ENCODE results near the gene MARCHF10. TPM values are rescaled to one million over a fixed set of nuclear protein-coding genes. Genes with fewer than 3 reads are reported as not detected.

Gene MARCHF10
- total RNA-seq, 1 experiment from 2014 or later: not detected

DNA sequence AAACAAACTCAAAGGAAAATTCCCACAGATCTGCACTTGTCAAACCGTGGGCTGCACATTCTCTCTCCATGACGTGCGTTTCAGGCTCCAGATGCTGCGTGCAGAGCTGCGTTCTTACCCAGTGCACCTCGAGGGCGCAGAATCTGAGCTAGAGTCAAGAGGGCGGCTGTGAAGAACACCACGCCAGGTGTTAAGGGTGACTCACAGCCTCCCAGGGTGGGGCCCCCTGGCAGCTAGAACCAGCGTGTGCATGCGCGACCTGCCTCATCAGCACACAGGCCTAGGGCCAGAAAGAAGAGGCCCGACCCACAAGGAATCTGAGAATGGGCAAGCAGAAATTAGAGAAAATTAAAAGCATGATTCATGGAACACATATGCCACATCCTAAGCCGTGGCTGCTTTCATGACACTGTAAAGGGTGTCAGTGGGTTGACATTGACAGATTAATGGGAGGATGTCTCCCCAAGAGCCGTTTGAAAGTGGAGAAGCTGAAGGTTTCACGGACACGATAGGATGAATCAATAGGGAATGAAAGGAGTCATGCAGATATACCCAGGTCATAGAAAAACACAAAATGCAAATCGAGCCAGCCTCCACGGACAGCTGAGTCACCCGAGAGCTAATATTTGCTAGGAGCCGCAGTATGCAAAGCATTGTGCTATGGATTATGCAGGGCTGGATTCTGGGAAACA, 29.0 kb downstream of the MARCHF10 start:
- peak; percentile 88 for DNase-seq (ENCODE audit: low read depth, low spot score)
- Histone ChIP-seq H3K79me2 (ENCODE audit: insufficient read depth, low read length) (no peaks in the 10 kb centered on the region), H3K27ac (ENCODE audit: low read depth, low read length) (no peak overlapping the region), H3K9me2 (ENCODE audit: insufficient read depth) (no peaks in the 10 kb centered on the region), H3K9me3 (ENCODE audit: control insufficient read depth in 1 of 2, insufficient read depth in 1 of 2, low read depth in 1 of 2, low read length in 2 of 2) (no peaks in the 10 kb centered on the region), H3K9ac (ENCODE audit: low read length) (peak overlapping the region; percentile 15), H3K4me1 (ENCODE audit: control insufficient read depth in 1 of 2, insufficient read depth in 2 of 2, low read length in 2 of 2) (peaks cover 11 to 16% of the 10 kb centered on the region in 2 experiments), H3K4me3 (replicated peaks in 1 of 2; ENCODE audit: low read depth in 1 of 2, low read length in 2 of 2) (peak overlapping the region in 1 of 2 experiments; percentile 11; a peak in 2 of 4 replicates), H3K4me2 (ENCODE audit: low read length) (peak overlapping the region; percentile 64), H4K20me1 (ENCODE audit: insufficient read depth) (no peaks in the 10 kb centered on the region), H2AFZ (ENCODE audit: low read depth, low read length, poor library complexity, severe bottlenecking) (peak overlapping the region; percentile 85), H3K27me3 (ENCODE audit: insufficient read depth, low read length) (no peaks in the 10 kb centered on the region), H3K36me3 (ENCODE audit: control insufficient read depth in 1 of 2, insufficient read depth in 2 of 2, low read length in 2 of 2) (no peaks in the 10 kb centered on the region)
- POLR2A ChIA-PET: interaction anchor here (1.0 kb wide), 1 partner anchor 177 kb away, joined by 3 read pairs; no protein-coding TSS in a partner anchor
- peak; percentile 96 for ATAC-seq
- CTCF ChIA-PET: interaction anchor here (0.7 to 1.0 kb wide), 3 partner anchors 59 to 216 kb away, joined by 3 read pairs; no protein-coding TSS in a partner anchor
- intact Hi-C loops (cut with micrococcal nuclease): loop anchor here (2.0 kb wide), 1 partner anchor 186 kb away; no protein-coding TSS in a partner anchor
- RAD21 ChIA-PET (ENCODE audit: low non-redundant PET in 1 of 2, low total read pairs in 2 of 2, uncharacterized antibody in 2 of 2, unreplicated experiment in 2 of 2): no interaction called here
- BruUV-seq (replicated peaks): no TSS peak
- TF ChIP-seq CTCF (IDR thresholded peaks at IDR 0.05 in 2 of 3, conservative IDR thresholded peaks at IDR 0.05 in 1 of 3; ENCODE audit: borderline replicate concordance in 1 of 3, insufficient read depth in 1 of 3, low read depth in 2 of 3, low read length in 2 of 3) (no peak), SIN3A (IDR thresholded peaks at IDR 0.05; ENCODE audit: low read depth) (no peak), JUND (IDR thresholded peaks at IDR 0.05) (peak; percentile 88), MAX (IDR thresholded peaks at IDR 0.05) (peak; percentile 98), YY1 (IDR thresholded peaks at IDR 0.05; ENCODE audit: extremely low read depth, insufficient replicate concordance, low read depth, low read length) (peak; percentile 61), RAD21 (IDR thresholded peaks at IDR 0.05; ENCODE audit: low read depth) (no peak), FOSL1 (IDR thresholded peaks at IDR 0.05; ENCODE audit: low read depth) (peak; percentile 81), ZFX (IDR thresholded peaks at IDR 0.05) (peak; percentile 51), ZNF274 (IDR thresholded peaks at IDR 0.05; ENCODE audit: low read depth, low read length) (no peak), POLR2AphosphoS5 (IDR thresholded peaks at IDR 0.05; ENCODE audit: low read depth, low read length) (peak; percentile 67), TCF7L2 (IDR thresholded peaks at IDR 0.05; ENCODE audit: borderline replicate concordance, extremely low read depth, insufficient read depth, insufficient read length) (peak; percentile 26), EGR1 (IDR thresholded peaks at IDR 0.05; ENCODE audit: low read depth) (no peak), CBX3 (IDR thresholded peaks at IDR 0.05; ENCODE audit: low read depth) (peak; percentile 89), POLR2A (IDR thresholded peaks at IDR 0.05; ENCODE audit: borderline replicate concordance, extremely low read depth, insufficient read depth, insufficient read length) (peak; percentile 37), CEBPB (IDR thresholded peaks at IDR 0.05; ENCODE audit: low read depth) (no peak), EZH2phosphoT487 (IDR thresholded peaks at IDR 0.05; ENCODE audit: borderline replicate concordance) (no peak), SRF (IDR thresholded peaks at IDR 0.05; ENCODE audit: low read depth) (no peak), ELF1 (IDR thresholded peaks at IDR 0.05; ENCODE audit: borderline replicate concordance, low read depth) (no peak), ATF3 (IDR thresholded peaks at IDR 0.05) (no peak)
- TF ChIP-seq, protein P1, sequence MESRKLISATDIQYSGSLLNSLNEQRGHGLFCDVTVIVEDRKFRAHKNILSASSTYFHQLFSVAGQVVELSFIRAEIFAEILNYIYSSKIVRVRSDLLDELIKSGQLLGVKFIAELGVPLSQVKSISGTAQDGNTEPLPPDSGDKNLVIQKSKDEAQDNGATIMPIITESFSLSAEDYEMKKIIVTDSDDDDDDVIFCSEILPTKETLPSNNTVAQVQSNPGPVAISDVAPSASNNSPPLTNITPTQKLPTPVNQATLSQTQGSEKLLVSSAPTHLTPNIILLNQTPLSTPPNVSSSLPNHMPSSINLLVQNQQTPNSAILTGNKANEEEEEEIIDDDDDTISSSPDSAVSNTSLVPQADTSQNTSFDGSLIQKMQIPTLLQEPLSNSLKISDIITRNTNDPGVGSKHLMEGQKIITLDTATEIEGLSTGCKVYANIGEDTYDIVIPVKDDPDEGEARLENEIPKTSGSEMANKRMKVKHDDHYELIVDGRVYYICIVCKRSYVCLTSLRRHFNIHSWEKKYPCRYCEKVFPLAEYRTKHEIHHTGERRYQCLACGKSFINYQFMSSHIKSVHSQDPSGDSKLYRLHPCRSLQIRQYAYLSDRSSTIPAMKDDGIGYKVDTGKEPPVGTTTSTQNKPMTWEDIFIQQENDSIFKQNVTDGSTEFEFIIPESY (IDR thresholded peaks at IDR 0.05; ENCODE audit: extremely low read depth, insufficient replicate concordance, low read length): no peak
